Measurements from ENCODE around the gene GAL.

GRCh38 chr11:68651208-68651984 is 32.9 kb upstream of the GAL start:
- TF ChIP-seq GATA2 (IDR thresholded peaks at IDR 0.05; ENCODE audit: low read depth, low read length), result no peak
- TF ChIP-seq GATA3 (IDR thresholded peaks at IDR 0.05; ENCODE audit: low read depth, low read length), result no peak

All from SH-SY5Y (cell line).